ENCODE results near the gene TNKS2. TPM values are rescaled to one million over a fixed set of nuclear protein-coding genes. Genes with fewer than 3 reads are reported as not detected.

TNKS2 gene
- total and polyA plus RNA-seq, 2 donors (not counting 1 experiment from before 2014, with no cell fraction given) = 17.5 to 45.8 TPM

GRCh38 chr10:91896212-91896756 is 98.1 kb downstream of the TNKS2 start:
- H3K36me3 ChIP-seq (replicated peaks in 1 of 2; ENCODE audit: control extremely low read depth in 1 of 2, control insufficient read depth in 1 of 2, extremely low read depth in 1 of 2, insufficient read depth in 2 of 2, low read length in 1 of 2) = no peaks in the 10 kb centered on the region
- ATAC-seq (ENCODE audit: low read depth) = no peak
- intact Hi-C loops (cut with micrococcal nuclease) = no loop called here
- H4K20me1 ChIP-seq (ENCODE audit: control insufficient read depth, insufficient read depth, low read length, poor library complexity, severe bottlenecking) = no peaks in the 10 kb centered on the region
- no peaks in the 10 kb centered on the region for H3K9me3 ChIP-seq (ENCODE audit: control extremely low read depth in 1 of 3, control insufficient read depth in 2 of 3, insufficient read depth in 1 of 3, low read length in 2 of 3)
- H3K4me2 ChIP-seq (replicated peaks; ENCODE audit: low read depth, low read length, poor library complexity, severe bottlenecking) = no peak overlapping the region
- TF ChIP-seq CTCF (IDR thresholded peaks at IDR 0.05) = no peak
- Mint-ChIP-seq H3K4me3 (no peak overlapping the region), H3K27ac (no peak overlapping the region), H3K4me1 (no peaks in the 10 kb centered on the region), H3K9me3 (ENCODE audit: insufficient read depth) (no peaks in the 10 kb centered on the region), H3K27me3 (peaks cover 20% of the 10 kb centered on the region)
- H2AFZ ChIP-seq (ENCODE audit: insufficient read depth, low read depth, low read length, poor library complexity, severe bottlenecking) = no peak overlapping the region
- WGBS (ENCODE audit: insufficient coverage) = 100% methylated on average over 2 of the region's 3 CpGs
- ChIA-PET POLR2A (no interaction called here), CTCF (interaction anchor here (0.6 kb wide), 1 partner anchor 67 kb away, joined by 3 read pairs; no protein-coding TSS in a partner anchor)
- H3K79me2 ChIP-seq (ENCODE audit: control insufficient read depth, insufficient read depth, low read length) = no peaks in the 10 kb centered on the region
- H3K27ac ChIP-seq (ENCODE audit: low read length in 2 of 2) = no peak overlapping the region
- H3K4me1 ChIP-seq (ENCODE audit: control insufficient read depth in 2 of 2, insufficient read depth in 2 of 2, low read length in 2 of 2) = no peaks in the 10 kb centered on the region
- no peaks in the 10 kb centered on the region for H3K27me3 ChIP-seq (replicated peaks in 1 of 4; ENCODE audit: control extremely low read depth in 1 of 4, control insufficient read depth in 3 of 4, insufficient read depth in 4 of 4, low read length in 3 of 4)
- DNase-seq = no peak
- no peak overlapping the region for H3K9ac ChIP-seq (ENCODE audit: low read length)
- H3K4me3 ChIP-seq (ENCODE audit: control extremely low read depth in 1 of 5, extremely low read depth in 1 of 5, insufficient read depth in 1 of 5, low read depth in 2 of 5, low read length in 4 of 5) = no peak overlapping the region

- Histone ChIP-seq H3K27ac (ENCODE audit: low read length in 2 of 2) (no peak overlapping the region), H3K36me3 (replicated peaks in 1 of 2; ENCODE audit: control extremely low read depth in 1 of 2, control insufficient read depth in 1 of 2, extremely low read depth in 1 of 2, insufficient read depth in 2 of 2, low read length in 1 of 2) (no peaks in the 10 kb centered on the region), H3K4me1 (ENCODE audit: control insufficient read depth in 2 of 2, insufficient read depth in 2 of 2, low read length in 2 of 2) (no peaks in the 10 kb centered on the region), H3K27me3 (replicated peaks in 1 of 4; ENCODE audit: control extremely low read depth in 1 of 4, control insufficient read depth in 3 of 4, insufficient read depth in 4 of 4, low read length in 3 of 4) (no peaks in the 10 kb centered on the region), H3K9me3 (ENCODE audit: control extremely low read depth in 1 of 3, control insufficient read depth in 2 of 3, insufficient read depth in 1 of 3, low read length in 2 of 3) (no peaks in the 10 kb centered on the region), H4K20me1 (ENCODE audit: control insufficient read depth, insufficient read depth, low read length, poor library complexity, severe bottlenecking) (no peaks in the 10 kb centered on the region), H3K4me2 (replicated peaks; ENCODE audit: low read depth, low read length, poor library complexity, severe bottlenecking) (no peak overlapping the region), H2AFZ (ENCODE audit: insufficient read depth, low read depth, low read length, poor library complexity, severe bottlenecking) (no peak overlapping the region), H3K79me2 (ENCODE audit: control insufficient read depth, insufficient read depth, low read length) (no peaks in the 10 kb centered on the region), H3K9ac (ENCODE audit: low read length) (no peak overlapping the region), H3K4me3 (ENCODE audit: control extremely low read depth in 1 of 5, extremely low read depth in 1 of 5, insufficient read depth in 1 of 5, low read depth in 2 of 5, low read length in 4 of 5) (no peak overlapping the region)
- DNase-seq (no peak), ATAC-seq (ENCODE audit: low read depth) (no peak)
- no peaks in the 10 kb centered on the region for H3K9me3 Mint-ChIP-seq (ENCODE audit: insufficient read depth)
- peaks cover 4% of the 10 kb centered on the region for H3K4me1 Mint-ChIP-seq
- no peak overlapping the region for H3K27ac Mint-ChIP-seq
- TF ChIP-seq CTCF (IDR thresholded peaks at IDR 0.05) = no peak
- no peak for TF ChIP-seq EZH2 (IDR thresholded peaks at IDR 0.05; ENCODE audit: borderline replicate concordance, insufficient read depth, low read depth, low read length, poor library complexity, severe bottlenecking)
- peaks cover 16% of the 10 kb centered on the region for H3K27me3 Mint-ChIP-seq
- WGBS (ENCODE audit: insufficient coverage) = 61% methylated on average over 3 of the region's 8 CpGs
- ChIA-PET CTCF (interaction anchor here (1.1 kb wide), 1 partner anchor 15 kb away, joined by 5 read pairs; no protein-coding TSS in a partner anchor), POLR2A (no interaction called here)
- intact Hi-C loops (cut with micrococcal nuclease) = no loop called here
- H3K4me3 Mint-ChIP-seq = no peak overlapping the region
These were observed 99.2 kb downstream of the TNKS2 start for GRCh38 chr10:91897421-91897820.

All from B cell (primary cell).